Measurements from ENCODE around the gene TMED6.

TMED6 gene

DNA sequence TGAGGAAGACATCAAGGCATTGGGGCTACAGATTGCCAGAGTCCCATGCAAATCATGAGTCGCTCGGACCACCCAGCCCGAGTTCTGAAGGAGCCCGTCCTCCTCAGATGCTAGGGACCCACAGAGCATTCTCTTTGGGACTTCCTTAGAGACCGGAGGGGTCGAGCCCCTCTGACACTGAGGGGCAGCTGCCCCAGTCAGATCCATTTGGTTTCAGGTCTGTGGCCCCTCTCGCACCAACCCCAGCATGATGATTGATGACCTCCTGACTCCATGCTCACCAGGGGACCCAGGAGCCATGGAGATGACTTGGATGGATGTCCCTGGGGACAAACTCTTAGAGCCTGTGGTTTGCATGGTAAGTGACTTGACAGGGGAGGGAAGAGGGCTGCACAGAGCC, 29.2 kb downstream of the TMED6 start:
- no peak for DNase-seq

DNA sequence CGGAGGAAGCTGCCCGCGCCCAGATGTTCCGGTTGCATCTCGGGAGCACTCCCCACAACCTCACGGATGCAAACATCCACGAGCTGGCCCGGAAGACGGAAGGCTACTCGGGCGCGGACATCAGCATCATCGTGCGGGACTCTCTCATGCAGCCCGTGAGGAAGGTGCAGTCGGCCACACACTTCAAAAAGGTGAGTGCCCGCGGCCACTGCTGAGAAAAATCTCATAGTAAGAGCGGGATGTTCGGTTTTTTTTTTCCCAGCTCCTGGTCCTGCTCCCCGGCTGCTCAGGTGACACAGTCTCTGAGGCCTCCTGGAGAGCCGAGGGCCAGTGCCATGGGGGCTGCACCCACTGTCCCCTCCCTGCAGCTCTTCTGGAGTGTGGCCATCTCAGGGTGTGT, 30.5 kb downstream of the TMED6 start:
- no peak for DNase-seq

DNA sequence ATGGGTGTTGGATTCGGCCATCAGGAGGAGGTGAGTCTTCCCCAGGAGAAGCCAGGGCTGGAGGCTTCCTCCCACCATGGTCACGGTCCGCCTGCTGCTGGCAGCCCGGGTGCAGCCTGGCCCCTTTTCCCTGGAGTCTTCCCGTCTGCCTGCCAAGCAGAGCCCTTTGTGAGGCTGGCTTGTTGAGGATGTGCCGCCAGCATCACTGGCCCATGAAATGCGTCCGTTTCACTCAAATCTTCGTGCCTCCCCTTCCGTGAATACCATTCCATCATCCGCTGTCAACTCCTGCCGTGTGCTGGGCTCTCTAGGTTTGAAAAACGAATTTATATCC, 30.9 kb downstream of the TMED6 start:
- no peak for DNase-seq

DNA sequence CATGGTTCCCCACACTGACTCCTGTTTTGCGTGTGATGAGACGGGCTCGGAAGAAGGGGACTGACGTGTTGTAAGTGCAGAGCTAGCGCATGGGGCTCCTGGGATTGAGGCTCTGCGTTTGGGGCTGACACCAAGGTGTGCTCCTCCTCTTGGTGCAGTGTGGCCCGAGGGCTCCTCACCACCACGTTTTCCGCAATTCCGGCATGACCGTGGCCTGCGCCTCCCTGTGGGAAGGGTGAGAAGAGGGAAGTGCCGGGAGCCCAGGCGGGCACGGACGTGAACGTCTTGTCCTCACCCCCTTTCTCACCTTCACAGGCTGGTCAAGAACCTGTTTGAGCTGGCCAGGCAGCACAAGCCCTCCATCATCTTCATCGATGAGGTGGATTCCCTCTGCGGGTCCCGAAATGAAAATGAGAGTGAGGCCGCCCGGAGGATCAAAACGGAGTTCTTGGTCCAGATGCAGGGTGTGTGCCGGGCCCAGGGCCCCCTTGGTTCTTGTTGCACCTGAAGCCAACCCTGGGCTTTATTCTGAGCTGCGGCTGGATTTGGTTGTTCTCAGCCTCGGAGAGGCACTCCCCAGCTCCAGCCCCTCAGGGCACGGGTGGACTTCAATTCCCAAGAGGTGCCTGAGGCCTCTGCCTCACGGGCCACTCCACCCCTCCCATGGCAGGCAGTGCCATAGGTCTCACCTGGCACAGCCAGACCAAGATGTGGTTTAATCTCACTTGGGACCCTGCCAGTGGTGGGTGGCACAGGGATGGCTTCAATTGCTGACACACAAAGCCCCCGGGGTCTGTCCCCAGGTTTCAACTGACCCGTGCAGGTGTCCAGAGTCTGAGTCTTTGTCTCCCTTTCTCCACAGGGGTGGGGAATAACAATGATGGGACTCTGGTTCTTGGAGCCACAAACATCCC, 31.5 kb downstream of the TMED6 start:
- no peak for DNase-seq

DNA sequence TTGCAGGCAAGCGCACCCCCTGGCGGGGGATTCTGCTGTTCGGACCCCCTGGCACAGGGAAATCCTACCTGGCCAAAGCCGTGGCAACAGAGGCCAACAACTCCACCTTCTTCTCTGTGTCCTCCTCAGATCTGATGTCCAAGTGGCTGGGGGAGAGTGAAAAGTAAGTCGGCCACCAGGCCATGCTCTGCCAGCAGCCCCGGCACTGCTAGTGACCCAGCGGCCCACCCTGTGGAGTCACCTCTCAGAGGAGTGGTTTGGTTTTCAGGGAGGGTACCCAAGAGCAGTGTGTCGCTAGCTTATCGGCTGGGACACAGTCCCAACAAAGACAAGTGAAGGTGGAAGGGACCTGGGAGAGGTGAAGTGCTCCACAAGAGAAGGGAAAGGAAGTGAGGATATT, 32.2 kb downstream of the TMED6 start:
- DNase-seq: no peak

DNA sequence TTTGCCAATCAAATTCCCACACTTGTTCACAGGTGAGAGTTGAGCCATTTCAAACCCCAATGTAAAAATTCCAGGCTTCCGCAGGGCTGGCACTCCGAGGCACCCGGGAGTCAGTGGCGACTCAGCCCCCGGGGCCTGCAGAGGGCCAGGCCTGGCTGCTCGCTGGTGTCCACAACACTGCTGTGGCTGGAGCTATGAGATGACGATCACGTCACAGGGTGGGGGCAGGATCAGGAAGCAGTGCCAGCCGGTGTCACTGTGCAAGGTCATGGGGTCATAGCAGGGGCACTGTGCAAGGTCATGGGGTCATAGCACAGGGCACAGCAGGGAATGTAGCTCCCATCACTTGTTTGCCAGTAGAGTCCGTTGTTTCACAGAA, 32.7 kb downstream of the TMED6 start:
- DNase-seq: no peak

DNA sequence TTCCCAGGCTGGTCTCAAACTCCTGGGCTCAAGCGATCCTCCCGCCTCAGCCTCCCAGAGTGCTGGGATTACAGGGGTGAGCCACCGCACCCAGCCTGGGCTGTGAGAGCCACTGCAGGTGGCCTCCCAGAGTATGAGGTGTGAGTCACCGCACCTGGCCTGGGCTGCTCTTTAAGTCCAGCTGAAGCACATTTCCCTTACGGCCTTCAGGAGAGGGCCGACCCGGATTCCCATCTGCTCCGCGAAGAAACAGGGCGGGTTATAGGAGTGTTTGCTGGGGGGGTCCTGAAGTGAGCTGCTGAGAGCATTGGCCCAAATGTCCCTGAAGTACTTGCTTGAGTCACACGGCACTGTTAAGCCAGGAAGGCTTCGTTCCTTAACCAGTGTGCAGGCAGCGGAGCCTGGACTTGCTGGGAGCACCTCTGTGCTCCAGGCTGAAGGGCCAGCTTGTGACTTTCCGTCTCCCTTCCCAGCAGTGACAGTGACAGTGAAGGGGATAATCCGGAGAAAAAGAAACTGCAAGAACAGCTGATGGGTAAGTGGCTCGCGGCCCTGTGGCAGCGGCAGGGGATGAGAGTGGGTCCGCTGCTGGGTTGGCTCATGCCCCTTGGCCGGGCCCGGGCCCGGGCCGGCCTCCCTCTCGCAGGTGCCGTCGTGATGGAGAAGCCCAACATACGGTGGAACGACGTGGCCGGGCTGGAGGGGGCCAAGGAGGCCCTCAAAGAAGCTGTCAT, 33.2 kb downstream of the TMED6 start:
- DNase-seq: no peak

DNA sequence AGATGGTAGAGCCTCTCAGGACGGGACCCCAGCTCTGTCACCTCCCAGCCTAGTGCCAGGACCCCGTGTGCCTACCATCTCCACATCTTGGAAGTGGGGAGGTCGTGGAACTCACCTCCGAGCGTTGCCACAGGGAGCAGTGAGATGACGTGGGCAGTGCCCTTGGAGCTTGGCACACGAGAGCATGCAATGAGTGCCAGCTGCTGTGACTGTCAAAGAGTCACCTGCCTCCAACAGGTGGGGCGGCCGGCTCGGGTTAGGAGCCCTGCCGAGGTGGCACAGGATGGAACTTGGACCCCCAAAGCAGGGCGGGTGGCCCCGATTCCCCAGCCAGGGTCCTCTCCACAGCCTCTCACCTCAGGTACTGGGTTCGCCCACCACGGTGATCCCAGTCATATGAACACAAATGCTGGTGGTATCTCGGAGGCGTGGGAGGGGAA, 35.0 kb downstream of the TMED6 start:
- no peak for DNase-seq

DNA sequence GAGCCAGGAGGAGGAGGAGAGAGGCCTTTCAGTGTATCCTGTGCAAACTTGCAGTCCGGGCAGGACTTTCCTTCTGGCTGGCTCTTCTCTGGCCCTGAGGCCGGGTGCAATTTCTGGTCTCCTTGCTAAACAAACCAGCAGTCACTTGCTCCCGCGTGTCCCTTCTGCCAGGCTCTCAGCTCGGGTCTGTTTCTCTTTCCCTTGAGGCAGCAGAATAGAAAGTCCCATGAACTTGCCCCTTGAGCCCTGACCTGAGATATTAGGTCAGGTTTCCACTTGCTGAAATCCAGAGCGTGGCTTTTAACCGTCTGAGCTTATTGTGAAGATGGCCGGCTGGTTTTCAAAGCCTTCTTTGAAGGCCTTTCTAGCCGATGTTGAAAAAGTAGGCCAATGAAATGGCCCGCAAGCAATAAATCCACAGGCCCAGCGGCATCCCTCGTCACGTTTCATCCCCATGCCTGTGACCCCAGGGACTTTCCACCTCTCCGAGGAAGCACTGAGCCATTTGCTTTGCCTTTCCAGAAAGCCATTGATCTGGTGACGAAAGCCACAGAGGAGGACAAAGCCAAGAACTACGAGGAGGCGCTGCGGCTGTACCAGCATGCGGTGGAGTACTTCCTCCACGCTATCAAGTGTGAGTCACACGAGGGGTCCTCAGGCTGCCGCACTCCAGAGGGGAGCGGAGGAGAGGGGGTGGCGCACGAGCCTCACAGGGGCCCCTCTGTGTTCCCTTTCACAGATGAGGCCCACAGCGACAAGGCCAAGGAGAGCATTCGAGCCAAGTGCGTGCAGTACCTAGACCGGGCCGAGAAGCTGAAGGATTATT, 35.9 kb downstream of the TMED6 start:
- DNase-seq: no peak

DNA sequence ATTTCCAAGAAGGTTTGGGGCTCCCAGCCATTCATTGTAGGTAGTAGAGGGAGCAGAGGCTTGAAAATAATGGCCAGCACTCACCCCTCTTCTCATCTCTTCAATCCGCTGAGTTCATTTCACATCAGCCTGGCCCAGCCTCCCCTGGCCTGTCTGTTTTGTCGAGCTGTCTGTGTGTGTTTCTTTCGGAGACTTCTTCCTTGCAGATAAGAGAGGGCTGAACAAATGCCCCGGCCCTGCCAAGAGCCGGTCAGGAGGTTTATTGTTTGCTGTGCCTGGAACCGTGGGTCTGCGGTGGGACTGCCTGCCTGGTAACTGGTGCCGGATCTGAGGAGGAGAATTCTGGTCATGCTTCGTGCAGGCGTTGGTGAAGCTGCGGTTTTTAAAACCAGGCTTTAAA, 37.1 kb downstream of the TMED6 start:
- DNase-seq: no peak

DNA sequence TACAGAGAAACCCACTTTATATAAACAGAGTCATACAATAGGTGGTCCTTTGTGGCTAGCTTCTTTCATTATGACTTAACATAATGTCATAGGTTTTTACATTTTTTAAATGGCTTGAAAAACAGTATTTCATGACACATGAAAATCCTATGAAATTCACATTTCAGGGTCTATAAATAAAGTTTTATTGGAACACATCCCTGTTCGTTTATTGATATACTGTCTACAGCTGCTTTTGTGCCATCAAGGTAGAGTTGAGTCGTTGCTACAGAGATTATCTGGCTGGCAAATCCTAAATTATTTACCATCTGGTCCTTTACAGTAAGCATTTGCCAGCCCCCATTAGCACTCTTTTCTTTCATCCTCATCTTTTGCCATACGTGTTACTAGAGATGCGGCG, 38.1 kb downstream of the TMED6 start:
- DNase-seq: no peak

DNA sequence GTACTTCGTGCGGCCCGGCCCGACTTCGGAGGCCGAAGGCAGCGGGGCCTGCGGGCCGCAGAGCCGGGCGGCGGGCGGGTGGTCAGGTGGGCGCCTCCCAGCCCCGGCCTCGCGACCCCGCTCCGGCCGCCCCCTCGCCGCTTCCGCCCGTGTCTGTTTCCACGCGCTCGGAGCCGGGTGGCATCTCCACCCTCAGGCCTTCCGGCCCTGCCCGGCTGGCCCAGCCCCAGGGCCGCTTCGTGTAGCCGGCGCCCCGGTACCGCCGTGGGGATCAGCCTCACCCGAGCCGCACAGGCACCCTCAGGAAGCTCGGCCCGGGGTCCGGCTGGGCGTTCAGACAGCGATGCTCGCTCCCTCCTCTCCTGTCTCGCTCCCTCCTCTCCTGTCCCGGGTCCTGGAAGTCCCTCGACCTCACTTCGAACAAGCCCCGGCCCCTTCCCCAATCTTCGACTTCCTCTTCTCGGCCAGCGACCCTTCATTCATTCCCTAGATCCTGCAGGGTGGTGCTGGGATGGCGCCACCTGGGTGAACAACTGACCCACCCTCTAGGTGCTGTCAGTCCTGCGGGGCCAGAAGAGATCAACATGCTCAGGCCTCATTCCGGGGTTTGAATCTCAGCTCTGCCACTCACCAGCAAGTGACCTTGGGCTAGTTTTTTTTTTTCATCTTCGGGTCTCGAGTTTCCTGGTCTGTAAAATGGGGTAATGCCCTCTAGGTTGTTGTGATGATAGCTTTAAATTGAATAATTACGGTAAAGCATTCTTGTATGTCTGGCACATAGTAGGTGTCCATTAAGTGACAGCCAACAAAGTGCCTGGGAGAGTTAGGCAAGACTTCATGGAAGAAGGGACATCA, 39.8 kb downstream of the TMED6 start:
- DNase-seq: no peak

DNA sequence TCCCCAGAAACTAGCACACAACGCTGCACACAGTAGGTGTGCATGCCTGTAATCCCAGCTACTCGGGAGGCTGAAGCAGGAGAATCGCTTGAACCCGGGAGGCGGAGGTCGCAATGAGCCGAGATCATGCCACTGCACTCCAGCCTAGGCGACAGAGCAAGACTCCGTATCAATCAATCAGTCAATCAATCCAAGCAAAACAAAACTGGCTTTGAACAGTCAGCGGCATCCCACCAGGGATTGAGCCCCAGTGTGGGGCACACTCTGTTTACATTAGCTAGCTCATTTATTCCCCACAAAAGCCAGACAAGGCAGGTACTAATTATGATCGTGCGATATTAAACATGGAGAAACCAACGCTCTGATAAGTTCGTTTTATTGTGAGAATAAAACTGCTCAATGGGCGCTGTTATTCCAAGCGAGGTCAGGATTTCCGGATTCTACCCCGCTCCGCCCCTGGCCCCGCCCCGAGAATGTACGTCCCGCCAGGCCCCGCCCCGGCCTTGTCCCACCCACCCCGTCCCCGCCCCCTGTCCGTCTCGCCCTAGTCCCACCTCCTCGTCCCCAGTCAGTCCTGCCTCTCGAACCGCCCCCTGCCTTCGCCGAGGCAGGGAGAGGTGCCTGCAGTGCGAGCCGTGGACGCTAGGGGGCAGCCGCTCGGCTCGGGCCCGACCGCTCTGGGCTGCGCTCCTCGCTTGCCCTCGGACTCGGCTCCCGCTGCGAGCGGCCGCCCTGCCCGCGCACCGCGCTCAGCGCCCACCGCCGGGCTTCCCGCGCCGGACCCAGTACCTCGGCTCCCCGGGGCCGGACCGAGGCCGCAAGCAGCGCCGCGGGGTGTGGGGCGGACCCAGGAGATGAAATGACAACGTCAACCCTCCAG, 40.7 kb downstream of the TMED6 start, which contains the start of gene VPS4A:
TSS of gene VPS4A (plus strand) at position 698 of the 880 bp plus-strand sequence. CDS start at position 860, 162 bp downstream.
- DNase-seq: peak; percentile 98

DNA sequence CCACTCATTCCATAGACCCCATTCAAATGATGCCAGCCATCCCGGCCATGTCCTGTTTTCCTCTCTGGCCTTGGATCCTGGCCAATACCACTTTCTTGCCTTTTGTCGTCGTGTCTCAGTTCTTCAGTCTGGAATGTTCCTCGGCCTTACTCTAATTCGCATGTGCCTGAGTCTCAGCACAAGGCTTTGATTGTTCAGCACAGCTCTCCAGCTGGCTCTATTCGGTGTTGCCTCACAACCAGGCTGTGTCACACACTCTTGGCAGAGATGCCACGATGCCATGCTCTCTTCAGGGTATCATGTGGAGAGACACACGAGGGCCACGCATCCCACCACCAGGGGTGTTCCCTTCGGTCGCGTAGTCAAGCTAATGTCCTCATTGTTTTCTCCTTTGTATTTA, 42.3 kb downstream of the TMED6 start:
- DNase-seq: no peak

DNA sequence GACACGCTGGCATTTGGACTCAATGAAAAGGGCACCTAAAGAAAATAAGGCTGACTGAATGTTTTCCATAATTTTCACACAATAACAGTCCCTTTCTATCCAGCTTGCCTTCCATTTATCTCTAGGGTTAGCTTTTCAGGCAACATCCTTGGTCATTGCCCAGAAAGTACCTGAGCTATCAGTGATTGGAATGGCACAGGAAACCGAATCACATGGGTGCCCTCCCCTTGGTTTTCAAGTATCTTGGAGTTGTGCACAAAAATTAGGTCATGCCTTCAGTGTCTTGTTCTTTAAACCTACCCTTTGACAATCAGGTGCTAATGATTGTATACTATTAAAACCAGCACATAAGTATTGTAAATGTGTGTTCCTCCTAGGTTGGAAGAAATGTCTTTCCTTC, 43.7 kb downstream of the TMED6 start:
- DNase-seq: no peak

DNA sequence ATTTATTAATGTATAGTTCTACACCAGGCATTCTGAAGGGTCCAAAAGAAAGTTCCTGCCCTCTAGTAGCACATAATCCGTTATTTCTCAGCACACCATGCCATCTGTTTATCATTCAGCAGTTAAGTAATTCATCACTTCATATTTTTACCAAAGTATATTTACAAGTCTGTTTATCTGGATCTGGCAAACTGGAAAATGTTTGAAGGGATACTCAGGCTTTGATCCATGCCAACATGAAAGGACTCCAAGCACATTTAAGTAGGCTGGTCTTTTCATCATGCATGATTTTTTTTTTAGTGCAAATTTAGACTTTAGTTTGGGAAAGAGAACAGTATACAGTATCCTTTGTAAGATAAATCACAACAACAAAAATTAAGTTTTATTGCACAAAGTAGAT, 44.5 kb downstream of the TMED6 start:
- no peak for DNase-seq

DNA sequence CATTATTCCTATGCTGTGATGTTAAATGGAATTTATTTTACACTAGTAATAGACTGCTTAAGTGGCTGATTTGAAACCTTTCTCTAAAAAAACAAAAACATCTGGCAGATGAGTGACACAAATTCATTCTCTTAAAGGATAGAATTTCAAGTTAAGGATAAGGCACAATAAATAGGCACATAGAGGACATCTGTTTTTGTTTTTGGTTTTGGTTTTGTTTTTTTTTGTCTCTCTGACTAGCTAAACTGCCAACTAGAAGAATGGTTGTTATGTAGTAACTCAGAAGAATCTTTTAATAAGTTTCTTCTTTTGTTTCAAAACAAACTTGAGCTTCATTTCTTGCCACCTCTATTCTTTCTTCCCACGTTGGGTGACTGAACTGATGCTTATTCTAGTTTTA, 45.6 kb downstream of the TMED6 start:
- no peak for DNase-seq

DNA sequence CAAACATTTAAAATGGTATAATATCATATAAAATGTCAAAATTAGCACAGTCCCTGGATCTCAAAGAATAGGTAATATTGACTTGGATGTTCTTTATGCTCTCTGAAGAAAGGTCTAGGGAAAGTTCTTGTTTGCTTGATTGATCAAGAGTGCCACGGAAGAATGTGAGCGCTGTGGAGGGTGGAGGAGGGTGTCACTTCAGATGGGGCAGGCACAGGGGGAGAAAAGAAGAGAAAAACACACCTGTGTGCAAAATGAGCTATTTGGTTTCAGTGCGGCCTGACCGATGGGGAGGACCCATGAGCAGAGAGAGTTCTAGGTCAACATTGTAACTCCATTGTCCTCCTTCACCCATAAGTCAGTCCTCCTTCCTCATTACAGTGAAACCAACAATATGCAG, 49.3 kb downstream of the TMED6 start:
- DNase-seq: no peak

DNA sequence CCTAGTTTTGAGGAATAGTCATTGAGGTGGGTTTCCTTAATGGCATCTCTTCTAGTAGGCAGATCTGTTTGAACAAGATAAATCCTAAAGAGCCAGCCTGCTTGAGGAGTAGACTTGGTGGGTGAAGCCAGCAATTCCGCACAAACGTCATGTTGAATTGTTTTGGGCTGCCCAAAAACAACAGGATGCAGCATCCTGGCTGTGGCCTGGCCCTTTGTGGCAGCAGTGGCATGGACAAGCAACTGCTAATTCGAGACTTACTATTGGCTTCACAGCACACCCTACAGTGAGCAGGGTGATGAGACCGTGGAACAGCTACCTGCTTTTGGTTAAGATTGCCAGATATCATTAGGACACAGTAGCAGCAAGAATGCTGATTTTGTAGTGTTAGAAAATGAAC, 49.7 kb downstream of the TMED6 start:
- no peak for DNase-seq

DNA sequence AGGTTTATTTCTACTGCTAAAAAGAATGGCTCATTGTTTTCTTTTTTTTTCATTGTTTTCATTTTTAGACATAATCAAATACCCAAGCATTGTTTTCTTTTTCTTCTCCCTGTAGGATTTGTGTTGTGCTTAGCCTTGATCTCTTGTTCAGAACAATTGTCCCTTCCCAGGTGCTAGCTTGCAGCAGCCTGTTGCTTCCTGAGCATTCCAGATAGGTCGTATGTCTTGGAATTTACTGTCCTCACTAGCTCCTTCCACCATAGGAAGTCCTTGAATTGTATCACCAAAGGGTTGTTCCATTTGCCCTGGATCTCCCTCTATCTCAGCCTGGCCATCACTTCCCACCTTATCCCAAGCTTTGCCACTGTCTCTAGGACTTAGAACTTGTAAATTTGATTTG, 50.4 kb downstream of the TMED6 start:
- no peak for DNase-seq

DNA sequence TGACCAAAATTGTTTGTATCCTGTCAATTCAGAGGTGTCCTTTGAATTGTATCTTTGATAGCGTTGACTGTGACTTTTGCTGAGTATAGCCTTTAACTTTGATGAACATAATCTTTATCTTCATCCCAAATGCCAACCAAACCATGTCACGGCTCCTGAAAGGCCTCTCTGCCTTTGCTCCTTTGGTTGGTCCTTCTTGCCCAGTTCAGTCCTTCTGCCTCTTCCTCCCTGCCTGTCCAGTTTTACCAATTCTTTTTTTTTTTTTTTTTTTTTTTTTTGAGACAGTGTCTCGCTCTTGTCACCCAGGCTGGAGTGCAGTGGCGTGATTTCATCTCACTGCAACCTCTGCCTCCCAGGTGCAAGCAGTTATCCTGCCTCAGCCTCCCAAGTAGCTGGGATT, 53.3 kb downstream of the TMED6 start:
- DNase-seq: no peak
